Neural cell (in vitro differentiated cells): ENCODE measurements around the gene CXCL3. TPM values are rescaled to one million over a fixed set of nuclear protein-coding genes. Genes with fewer than 3 reads are reported as not detected.

Experiments
- H2AFZ ChIP-seq: fragments of 200-600, 300-800 bp; sonication (generic), shearing (Covaris generic); 2 replicates; pipeline ENCODE4 v1.6.0; 2014; ENCODE audit warnings: low read depth, mild to moderate bottlenecking, antibody characterized with exemption, low read length, moderate library complexity
- H3F3A ChIP-seq: fragments of 200-600 bp; shearing (Covaris generic); 2 replicates; pipeline ENCODE4 v1.6.1; 2016; ENCODE audit warnings: mild to moderate bottlenecking, moderate library complexity, mixed read lengths, antibody characterized with exemption, low read length; ENCODE audit not compliant: insufficient read depth, poor library complexity, severe bottlenecking
- H3K27ac ChIP-seq: fragments of 200-600, 300-800 bp; sonication (generic), shearing (Covaris generic); 2 replicates; pipeline ENCODE4 v1.5.1; 2014; ENCODE audit warnings: mild to moderate bottlenecking, low read length, moderate library complexity
- H3K27me3 ChIP-seq: fragments of 300-800, 200-600 bp; sonication (generic), shearing (Covaris generic); 2 replicates; pipeline ENCODE4 v1.6.0; 2014; ENCODE audit warnings: mild to moderate bottlenecking, low read depth, low read length, moderate library complexity; ENCODE audit not compliant: insufficient read depth
- H3K36me3 ChIP-seq: fragments of 300-800, 200-600 bp; sonication (generic), shearing (Covaris generic); 2 replicates; pipeline ENCODE4 v1.5.1; 2014; ENCODE audit warnings: mild to moderate bottlenecking, antibody characterized with exemption, low read length, moderate library complexity; ENCODE audit not compliant: insufficient read depth
- H3K4me2 ChIP-seq: fragments of 300-800, 200-600 bp; sonication (generic), shearing (Covaris generic); 2 replicates; pipeline ENCODE4 v1.6.0; 2014; ENCODE audit warnings: mild to moderate bottlenecking, low read length
- H3K4me3 ChIP-seq: fragments of 300-800, 200-600 bp; sonication (generic), shearing (Covaris generic); 2 replicates; pipeline ENCODE4 v1.5.1; 2014; ENCODE audit warnings: mild to moderate bottlenecking, low read length, moderate library complexity
- H3K79me2 ChIP-seq: fragments of 200-600 bp; shearing (Covaris generic); replicated peaks from 2 replicates; pipeline ENCODE4 v1.6.0; 2014; ENCODE audit warnings: mild to moderate bottlenecking, low read length, moderate library complexity; ENCODE audit not compliant: insufficient read depth
- H3K9ac ChIP-seq: fragments of 300-800, 200-600 bp; sonication (generic), shearing (Covaris generic); 2 replicates; pipeline ENCODE4 v1.6.1; 2016; ENCODE audit warnings: mild to moderate bottlenecking, low read length, mixed read lengths
- H3K9me2 ChIP-seq: fragments of 200-600 bp; shearing (Covaris generic); 2 replicates; pipeline ENCODE4 v1.6.1; 2016; ENCODE audit warnings: mild to moderate bottlenecking, low read length, mixed read lengths; ENCODE audit not compliant: insufficient read depth
- H3K9me3 ChIP-seq: fragments of 200-600, 300-800 bp; sonication (generic), shearing (Covaris generic); 2 replicates; pipeline ENCODE4 v1.6.1; 2016; ENCODE audit warnings: mild to moderate bottlenecking, mixed run types, low read length, moderate library complexity, mixed read lengths
- H4K20me1 ChIP-seq: fragments of 200-600 bp; shearing (Covaris generic); 2 replicates; pipeline ENCODE4 v1.6.1; 2016; ENCODE audit warnings: mild to moderate bottlenecking, mixed run types; ENCODE audit not compliant: insufficient read depth
- EP300 ChIP-seq: fragments of 450-650 bp; conservative IDR thresholded peaks from 2 replicates; pipeline ENCODE4 v1.6.1; 2014; ENCODE audit warnings: antibody characterized with exemption, mild to moderate bottlenecking, moderate library complexity; ENCODE audit not compliant: poor library complexity, severe bottlenecking
- EZH2 ChIP-seq: fragments of 200-600, 300-800 bp; shearing (Covaris generic), sonication (generic); IDR thresholded peaks from 2 replicates; pipeline ENCODE4 v1.6.1; 2014; ENCODE audit warnings: antibody characterized with exemption, low read length, borderline replicate concordance, mild to moderate bottlenecking; ENCODE audit not compliant: insufficient read depth, poor library complexity, severe bottlenecking
- MXI1 ChIP-seq: fragments of 450-650 bp; conservative IDR thresholded peaks from 2 replicates; pipeline ENCODE4 v1.6.1; 2014; ENCODE audit warnings: antibody characterized with exemption, mild to moderate bottlenecking; ENCODE audit not compliant: poor library complexity, severe bottlenecking
- POLR2AphosphoS5 ChIP-seq: IDR thresholded peaks from 2 replicates; pipeline ENCODE4 v1.6.1; 2012
- RAD21 ChIP-seq: fragments of 450-650 bp; conservative IDR thresholded peaks from 2 replicates; pipeline ENCODE4 v1.6.1; 2014; ENCODE audit warnings: antibody characterized with exemption, mild to moderate bottlenecking, moderate library complexity
- REST ChIP-seq: IDR thresholded peaks from 2 replicates; pipeline ENCODE4 v1.6.1; 2012; ENCODE audit warnings: borderline replicate concordance
- SMC3 ChIP-seq: fragments of 450-650 bp; conservative IDR thresholded peaks from 2 replicates; pipeline ENCODE4 v1.6.1; 2014; ENCODE audit warnings: antibody characterized with exemption, mild to moderate bottlenecking, moderate library complexity; ENCODE audit not compliant: poor library complexity
- TAF1 ChIP-seq: IDR thresholded peaks from 2 replicates; pipeline ENCODE4 v1.6.1; 2012; ENCODE audit warnings: low read depth
- polyA plus RNA-seq: library from polyadenylated mRNA; depleted of rRNA; stranded (reverse); fragments of >200 nt; gene quantifications from 2 replicates; pipeline ENCODE4 v1.2.3, GENCODE V29; 2014
- TF ChIP-seq, protein P1 (sequence below): fragments of 450-650 bp; IDR thresholded peaks from 2 replicates; pipeline ENCODE4 v1.5.1; 2014; ENCODE audit warnings: antibody characterized with exemption, mild to moderate bottlenecking, moderate library complexity; ENCODE audit not compliant: poor library complexity, severe bottlenecking

The CXCL3 gene
- polyA plus RNA-seq, 1 donor from 2014 or later: not detected

GRCh38 chr4:73992050-73992449, 46.4 kb downstream of the CXCL3 start:
- Histone ChIP-seq H3K4me2 (no peak overlapping the region), H3K79me2 (no peaks in the 10 kb centered on the region), H3K4me3 (no peak overlapping the region), H3K27ac (no peak overlapping the region), H2AFZ (no peak overlapping the region), H4K20me1 (no peaks in the 10 kb centered on the region), H3K9me3 (no peaks in the 10 kb centered on the region), H3K9ac (no peak overlapping the region), H3F3A (no peaks in the 10 kb centered on the region), H3K9me2 (no peaks in the 10 kb centered on the region), H3K36me3 (no peaks in the 10 kb centered on the region), H3K27me3 (peaks cover under 1% of the 10 kb centered on the region)
- TF ChIP-seq TAF1 (no peak), RAD21 (no peak), MXI1 (no peak), REST (no peak), EZH2 (no peak), POLR2AphosphoS5 (no peak), EP300 (no peak)
- TF ChIP-seq, protein P1, sequence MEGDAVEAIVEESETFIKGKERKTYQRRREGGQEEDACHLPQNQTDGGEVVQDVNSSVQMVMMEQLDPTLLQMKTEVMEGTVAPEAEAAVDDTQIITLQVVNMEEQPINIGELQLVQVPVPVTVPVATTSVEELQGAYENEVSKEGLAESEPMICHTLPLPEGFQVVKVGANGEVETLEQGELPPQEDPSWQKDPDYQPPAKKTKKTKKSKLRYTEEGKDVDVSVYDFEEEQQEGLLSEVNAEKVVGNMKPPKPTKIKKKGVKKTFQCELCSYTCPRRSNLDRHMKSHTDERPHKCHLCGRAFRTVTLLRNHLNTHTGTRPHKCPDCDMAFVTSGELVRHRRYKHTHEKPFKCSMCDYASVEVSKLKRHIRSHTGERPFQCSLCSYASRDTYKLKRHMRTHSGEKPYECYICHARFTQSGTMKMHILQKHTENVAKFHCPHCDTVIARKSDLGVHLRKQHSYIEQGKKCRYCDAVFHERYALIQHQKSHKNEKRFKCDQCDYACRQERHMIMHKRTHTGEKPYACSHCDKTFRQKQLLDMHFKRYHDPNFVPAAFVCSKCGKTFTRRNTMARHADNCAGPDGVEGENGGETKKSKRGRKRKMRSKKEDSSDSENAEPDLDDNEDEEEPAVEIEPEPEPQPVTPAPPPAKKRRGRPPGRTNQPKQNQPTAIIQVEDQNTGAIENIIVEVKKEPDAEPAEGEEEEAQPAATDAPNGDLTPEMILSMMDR: no peak

- Histone ChIP-seq H3K9me3 (no peaks in the 10 kb centered on the region), H3K27me3 (no peaks in the 10 kb centered on the region), H4K20me1 (no peaks in the 10 kb centered on the region), H3K36me3 (no peaks in the 10 kb centered on the region), H2AFZ (no peak overlapping the region), H3K9me2 (no peaks in the 10 kb centered on the region), H3K4me2 (no peak overlapping the region), H3K79me2 (no peaks in the 10 kb centered on the region), H3K27ac (no peak overlapping the region), H3K9ac (no peak overlapping the region), H3F3A (no peaks in the 10 kb centered on the region), H3K4me3 (no peak overlapping the region)
- TF ChIP-seq SMC3 (no peak), POLR2AphosphoS5 (no peak), EP300 (no peak), TAF1 (no peak), EZH2 (no peak), REST (no peak), RAD21 (no peak), MXI1 (no peak)
- TF ChIP-seq, protein P1: no peak
These were observed 46.8 kb downstream of the CXCL3 start for GRCh38 chr4:73991742-73992000.
